B cell (primary cell): ENCODE data around the gene UBL4A. TPM values are rescaled to one million over a fixed set of nuclear protein-coding genes. Genes with fewer than 3 reads are reported as not detected.

Source experiments
- ATAC-seq: fragments of 200-7000 bp; cut with Tn5 transposase; one replicate; pipeline ENCODE4 v1.10.0; 2021; ENCODE audit warnings: low read depth, mild to moderate bottlenecking, moderate number of reproducible peaks, moderate library complexity
- CTCF ChIA-PET: fragments of 350-600 bp; sonication (Branson Sonifier 250); formaldehyde crosslinking; loops from one replicate; lab custom pipeline; 2021; ENCODE audit warnings: antibody characterized with exemption, inconsistent platforms; lab: Charles Lee
- POLR2A ChIA-PET: fragments of 350-600 bp; sonication (Branson Sonifier 250); formaldehyde crosslinking; loops from one replicate; lab custom pipeline; 2021; ENCODE audit warnings: antibody characterized with exemption; lab: Charles Lee
- DNase-seq: peaks from one replicate; pipeline ENCODE4 v3.0.0; 2013
- H2AFZ ChIP-seq: 2 replicates; pipeline ENCODE4 v1.6.1; 2012; ENCODE audit warnings: mild to moderate bottlenecking, low read depth, low read length; ENCODE audit not compliant: insufficient read depth, poor library complexity, severe bottlenecking
- H3K27ac ChIP-seq, 2 donors: 1 replicate in 1 of 2; 2 replicates in 1 of 2; pipeline ENCODE4 v1.5.1; 2012 to 2013; ENCODE audit warnings: low read length in 2 of 2, mild to moderate bottlenecking in 2 of 2, moderate library complexity in 1 of 2
- H3K27me3 ChIP-seq, 4 experiments: fragments of 200-600 bp in 1 of 4; sonication (generic) in 1 of 4; replicated peaks in 1 of 4; 1 replicate in 2 of 4; 2 replicates in 2 of 4; pipeline versions ENCODE4 v1.6.1 to v1.7.0; 2013 to 2016; ENCODE audit warnings: low read length in 3 of 4, mild to moderate bottlenecking in 2 of 4, mixed read lengths in 1 of 4, moderate library complexity in 1 of 4; ENCODE audit not compliant: insufficient read depth in 4 of 4, control insufficient read depth in 3 of 4; ENCODE audit errors: control extremely low read depth in 1 of 4
- H3K36me3 ChIP-seq, 2 experiments: replicated peaks in 1 of 2; 1 replicate in 1 of 2; 2 replicates in 1 of 2; pipeline versions ENCODE4 v1.6.1 to v1.7.1; 2013; ENCODE audit warnings: low read length in 1 of 2; ENCODE audit not compliant: insufficient read depth in 2 of 2, control insufficient read depth in 1 of 2; ENCODE audit errors: control extremely low read depth in 1 of 2, extremely low read depth in 1 of 2
- H3K4me1 ChIP-seq, 2 donors: fragments of 200-600 bp in 1 of 2; sonication (generic) in 1 of 2; 1 replicate in 1 of 2; 2 replicates in 1 of 2; pipeline versions ENCODE4 v1.5.1 to v1.6.1; 2013 to 2017; ENCODE audit warnings: low read length in 2 of 2; ENCODE audit not compliant: control insufficient read depth in 2 of 2, insufficient read depth in 2 of 2
- H3K4me2 ChIP-seq: replicated peaks from 2 replicates; pipeline ENCODE3; 2012; ENCODE audit warnings: mild to moderate bottlenecking, low read depth, low read length; ENCODE audit not compliant: poor library complexity, severe bottlenecking
- H3K4me3 ChIP-seq, 5 experiments: fragments of 200-600 bp in 1 of 5; sonication (generic) in 1 of 5; 1 replicate in 3 of 5; 2 replicates in 2 of 5; pipeline versions ENCODE4 v1.5.1 to v1.7.0; 2011 to 2016; ENCODE audit warnings: low read length in 4 of 5, mild to moderate bottlenecking in 4 of 5, low read depth in 2 of 5, control low read depth in 1 of 5, moderate library complexity in 1 of 5; ENCODE audit not compliant: insufficient read depth in 1 of 5; ENCODE audit errors: control extremely low read depth in 1 of 5, extremely low read depth in 1 of 5
- H3K79me2 ChIP-seq: fragments of 200-600 bp; sonication (generic); one replicate; pipeline ENCODE4 v1.6.0; 2016; ENCODE audit warnings: low read length; ENCODE audit not compliant: control insufficient read depth, insufficient read depth
- H3K9ac ChIP-seq: fragments of 200-600 bp; sonication (generic); 2 replicates; pipeline ENCODE4 v1.6.1; 2017; ENCODE audit warnings: mild to moderate bottlenecking, low read length, moderate library complexity
- H3K9me3 ChIP-seq, 3 donors: one replicate each; pipeline versions ENCODE4 v1.6.1 to v1.7.1; 2013; ENCODE audit warnings: low read length in 2 of 3; ENCODE audit not compliant: control insufficient read depth in 2 of 3, insufficient read depth in 1 of 3; ENCODE audit errors: control extremely low read depth in 1 of 3
- H4K20me1 ChIP-seq: 2 replicates; pipeline ENCODE4 v1.6.0; 2012; ENCODE audit warnings: mild to moderate bottlenecking, low read length; ENCODE audit not compliant: insufficient read depth, control insufficient read depth, poor library complexity, severe bottlenecking
- H3K27ac Mint-ChIP-seq: one replicate; pipeline ENCODE4 v1.8.0; 2021; ENCODE audit warnings: mixed read lengths
- H3K27me3 Mint-ChIP-seq: one replicate; pipeline ENCODE4 v1.8.0; 2021; ENCODE audit warnings: mixed read lengths
- H3K4me1 Mint-ChIP-seq: one replicate; pipeline ENCODE4 v1.8.0; 2021; ENCODE audit warnings: mixed read lengths
- H3K4me3 Mint-ChIP-seq: one replicate; pipeline ENCODE4 v1.8.0; 2021; ENCODE audit warnings: mixed read lengths
- H3K9me3 Mint-ChIP-seq: one replicate; pipeline ENCODE4 v1.8.0; 2022; ENCODE audit warnings: mixed read lengths; ENCODE audit not compliant: insufficient read depth
- CTCF ChIP-seq: fragments of 200-600 bp; IDR thresholded peaks from one replicate; pipeline ENCODE4 v1.8.0; 2022; ENCODE audit warnings: antibody characterized with exemption, mild to moderate bottlenecking
- EZH2 ChIP-seq: IDR thresholded peaks from 2 replicates; pipeline ENCODE4 v1.6.1; 2012; ENCODE audit warnings: borderline replicate concordance, low read depth, mild to moderate bottlenecking, moderate library complexity, low read length; ENCODE audit not compliant: insufficient read depth, poor library complexity, severe bottlenecking
- WGBS: methylation state at CpG from one replicate; pipeline ENCODE4 v1.1.5; 2013; ENCODE audit warnings: missing lambda C conversion rate; ENCODE audit not compliant: insufficient coverage; 5-methylcytosine and 5-hydroxymethylcytosine counted together
- intact Hi-C: fragments of 100-400 bp; cut with micrococcal nuclease; formaldehyde crosslinking; loops from one replicate; pipeline ENCODE4 v1.10.0; 2022
- polyA plus RNA-seq: library from polyadenylated mRNA; depleted of rRNA; stranded (reverse); fragments of >200 nt; gene quantifications from 2 replicates; pipeline ENCODE4 v1.2.3, GENCODE V29; 2012
- total RNA-seq, 2 donors: library from RNA; stranded (reverse); fragments of 120-200 nt in 1 of 2; gene quantifications; 1 replicate in 1 of 2; 2 replicates in 1 of 2; pipeline versions ENCODE4 v1.2.3 to v1.2.4, GENCODE V29; 2013 to 2022

UBL4A gene
- total and polyA plus RNA-seq, 2 donors (not counting 1 experiment from before 2014, with no cell fraction given) = 13.1 to 23.3 TPM

- H3K4me1 ChIP-seq = peaks cover 10 to 18% of the 10 kb centered on the region in 2 donors
- no peak overlapping the region for H2AFZ ChIP-seq
- ATAC-seq (no peak), DNase-seq (no peak)
- H3K27me3 Mint-ChIP-seq = no peaks in the 10 kb centered on the region
- no peaks in the 10 kb centered on the region for H3K9me3 ChIP-seq
- H3K4me1 Mint-ChIP-seq = peaks cover 5% of the 10 kb centered on the region
- H3K27me3 ChIP-seq = no peaks in the 10 kb centered on the region
- peaks cover 10% of the 10 kb centered on the region for H3K79me2 ChIP-seq
- H3K4me3 Mint-ChIP-seq = peak overlapping the region; percentile 41
- ChIA-PET CTCF (no interaction called here), POLR2A (no interaction called here)
- no peak overlapping the region for H3K27ac Mint-ChIP-seq
- 99% methylated on average over 10 of the region's 16 CpGs for WGBS
- intact Hi-C loops = no loop called here
- H3K36me3 ChIP-seq = peaks cover 0 to 11% of the 10 kb centered on the region in 2 experiments
- H3K4me2 ChIP-seq = no peak overlapping the region
- H3K9ac ChIP-seq = no peak overlapping the region
- H3K4me3 ChIP-seq = no peak overlapping the region
- H4K20me1 ChIP-seq = no peaks in the 10 kb centered on the region
- H3K9me3 Mint-ChIP-seq = no peaks in the 10 kb centered on the region
- no peak for TF ChIP-seq EZH2
- no peak for TF ChIP-seq CTCF
- H3K27ac ChIP-seq = no peak overlapping the region
Observed at GRCh38 chrX:154445776-154446175, 40.6 kb downstream of the UBL4A start.

GRCh38 chrX:154444755-154445246 lies 41.6 kb downstream of the UBL4A start:
- Histone ChIP-seq H4K20me1 (no peaks in the 10 kb centered on the region), H3K27ac (peak overlapping the region in 1 of 2 donors; percentile 78), H3K79me2 (peaks cover 10% of the 10 kb centered on the region), H3K9ac (peak overlapping the region; percentile 69), H3K27me3 (no peaks in the 10 kb centered on the region), H3K9me3 (no peaks in the 10 kb centered on the region), H3K4me2 (peak overlapping the region; percentile 87), H3K4me3 (peak overlapping the region in 4 of 5 experiments; percentile 49 to 58 (median 53)), H2AFZ (no peak overlapping the region), H3K36me3 (peaks cover 0 to 18% of the 10 kb centered on the region in 2 experiments), H3K4me1 (peaks cover 10 to 18% of the 10 kb centered on the region in 2 donors)
- Mint-ChIP-seq H3K27me3 (no peaks in the 10 kb centered on the region), H3K9me3 (no peaks in the 10 kb centered on the region), H3K4me3 (peak overlapping the region; percentile 49), H3K27ac (peak overlapping the region; percentile 10), H3K4me1 (peaks cover 5% of the 10 kb centered on the region)
- DNase-seq (no peak), ATAC-seq (no peak)
- 80% methylated on average over 2 of the region's 13 CpGs for WGBS
- POLR2A ChIA-PET = no interaction called here
- TF ChIP-seq CTCF (no peak), EZH2 (no peak)
- intact Hi-C loops = loop anchor here (5.0 kb wide), 1 partner anchor 32 kb away; the partner anchor contains the start of gene LAGE3
- CTCF ChIA-PET = interaction anchor here (1.0 kb wide), 1 partner anchor 33 kb away, joined by 3 read pairs; no protein-coding TSS in a partner anchor
